OCI-M1 (cell line): Measurements from ENCODE around the gene WDR27.
"Not testable (repeated sequence)": the region's sequence is repeated elsewhere in the genome, so short reads cannot be mapped to it uniquely, and the experiment has no call there.

Experiments
- DNase-seq: peaks from one replicate; lab custom pipeline; 2025; lab: John Stamatoyannopoulos, UW

The WDR27 gene

GRCh38 chr6:169474362-169474761 lies 227.5 kb downstream of the WDR27 start:
- DNase-seq = peak; percentile 2

GRCh38 chr6:169473663-169474062 lies 228.2 kb downstream of the WDR27 start:
- DNase-seq = no peak

- DNase-seq = no peak
Measured at GRCh38 chr6:169472786-169473416, 228.9 kb downstream of the WDR27 start.

- DNase-seq = no peak
Measured at GRCh38 chr6:169470790-169471189, 231.0 kb downstream of the WDR27 start.

- DNase-seq = no peak
Measured at GRCh38 chr6:169469028-169469427, 232.8 kb downstream of the WDR27 start.

- not testable (repeated sequence) for DNase-seq
Measured at GRCh38 chr6:169467755-169468154, 234.1 kb downstream of the WDR27 start.

GRCh38 chr6:169466256-169466655 lies 235.6 kb downstream of the WDR27 start:
- DNase-seq = not testable (repeated sequence)

GRCh38 chr6:169457762-169458161 lies 244.1 kb downstream of the WDR27 start:
- no peak for DNase-seq

GRCh38 chr6:169456840-169457239 lies 245.0 kb downstream of the WDR27 start:
- no peak for DNase-seq

GRCh38 chr6:169455470-169455869 lies 246.4 kb downstream of the WDR27 start:
- DNase-seq = no peak

- no peak for DNase-seq
Measured at GRCh38 chr6:169454872-169455204, 247.0 kb downstream of the WDR27 start.

GRCh38 chr6:169454204-169454871 lies 247.5 kb downstream of the WDR27 start:
- peak; percentile 55 for DNase-seq

- DNase-seq = no peak
Measured at GRCh38 chr6:169452869-169453620, 248.8 kb downstream of the WDR27 start.

GRCh38 chr6:169452117-169452868 lies 249.5 kb downstream of the WDR27 start:
- DNase-seq = peak; percentile 69

- no peak for DNase-seq
Measured at GRCh38 chr6:169451065-169451838, 250.6 kb downstream of the WDR27 start.

GRCh38 chr6:169450097-169450496 lies 251.7 kb downstream of the WDR27 start:
- DNase-seq = no peak

- no peak for DNase-seq
Measured at GRCh38 chr6:169449221-169449620, 252.6 kb downstream of the WDR27 start.

- DNase-seq = no peak
Measured at GRCh38 chr6:169445661-169446581, 255.9 kb downstream of the WDR27 start.

GRCh38 chr6:169445227-169445626 lies 256.6 kb downstream of the WDR27 start:
- DNase-seq = no peak

GRCh38 chr6:169441292-169441691 lies 260.5 kb downstream of the WDR27 start:
- no peak for DNase-seq

- no peak for DNase-seq
Measured at GRCh38 chr6:169439710-169440109, 262.1 kb downstream of the WDR27 start.
